ENCODE measurements around the gene SIPA1.
A peak's percentile ranks its signal among the peaks of the same experiment; 100 is the strongest.

- TF ChIP-seq POLR2A (IDR thresholded peaks at IDR 0.05; ENCODE audit: low read depth, low read length), result peak; percentile 69
- peak; percentile 77 for TF ChIP-seq POLR2AphosphoS5 (IDR thresholded peaks at IDR 0.05; ENCODE audit: low read depth, low read length)
- TF ChIP-seq TAF1 (IDR thresholded peaks at IDR 0.05; ENCODE audit: low read depth, low read length), result peak; percentile 50
Measured at GRCh38 chr11:65652511-65653228, 14.8 kb downstream of the SIPA1 start.
